Activated naive CD8-positive, alpha-beta T cell treated with anti-CD3 and anti-CD28 coated beads for 36 hours (primary cell): ENCODE data around the gene RAX. TPM values are rescaled to one million over a fixed set of nuclear protein-coding genes. Genes with fewer than 3 reads are reported as not detected.

ENCODE experiments used
- total RNA-seq, 2 experiments: library from RNA; stranded (reverse); gene quantifications; one replicate each; pipeline ENCODE4 v1.2.3, GENCODE V29; 2021

RAX gene
- total RNA-seq, 2 experiments from 2014 or later: not detected

Other genes with a start within 250 kb of the RAX start
- gene SEC11C, start 133.6 kb downstream of the RAX start, total RNA-seq: 10 to 100 TPM; 56.8 to 57.8 TPM
- gene GRP, start 53.3 kb downstream of the RAX start, total RNA-seq: not detected
- not detected for gene CPLX4, start 45.2 kb upstream of the RAX start, total RNA-seq
- 100 to 1,000 TPM; 118 TPM for gene LMAN1, start 85.8 kb upstream of the RAX start, total RNA-seq